Measurements from ENCODE around the gene TUBB4B.

- TF ChIP-seq CTCF (IDR thresholded peaks at IDR 0.05) (peak in 2 of 7 experiments; percentile 11 to 17), POLR2A (IDR thresholded peaks at IDR 0.05) (no peak)
These were observed 39.6 kb downstream of the TUBB4B start for GRCh38 chr9:137280474-137281344.
